ENCODE results near the gene ANKRD1.

The ANKRD1 gene

DNA sequence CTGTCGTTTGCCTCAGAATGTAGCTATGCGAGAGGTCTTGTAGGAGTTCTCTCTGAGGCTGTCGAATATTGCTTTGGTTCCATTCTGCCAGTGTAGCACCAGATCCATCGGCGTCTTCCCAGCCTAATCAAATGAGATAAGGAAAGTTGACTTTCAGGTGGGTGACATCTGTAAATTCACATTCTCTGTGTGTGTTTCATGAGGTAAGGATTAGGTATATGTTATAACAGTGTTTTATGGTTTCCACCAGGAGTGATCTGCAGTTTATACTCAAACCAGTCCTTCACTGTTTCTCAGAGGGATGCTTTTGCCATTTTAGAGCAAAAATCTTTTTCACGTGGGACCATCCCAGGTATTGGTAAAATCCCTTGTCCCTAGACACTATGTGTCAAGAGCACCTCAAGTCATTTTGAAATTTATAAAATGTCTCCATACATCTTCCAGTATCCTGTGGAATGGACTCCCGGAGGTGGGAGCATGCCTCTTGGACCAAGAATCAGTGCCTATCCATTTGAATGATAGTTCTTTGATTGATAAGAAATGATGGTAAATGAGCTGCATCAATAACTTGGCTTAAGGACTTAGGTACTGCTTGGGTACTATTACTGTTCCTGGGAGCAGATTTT lies 7.9 kb downstream of the ANKRD1 start:
- Histone ChIP-seq H3K9ac (ENCODE audit: low read length) (no peak overlapping the region), H3K79me2 (ENCODE audit: low read length) (no peaks in the 10 kb centered on the region), H3K4me1 (ENCODE audit: low read length) (peaks cover 33% of the 10 kb centered on the region), H4K20me1 (ENCODE audit: insufficient read depth, low read length) (no peaks in the 10 kb centered on the region), H3K4me2 (ENCODE audit: low read length) (no peak overlapping the region), H3K27me3 (ENCODE audit: low read depth, low read length) (no peaks in the 10 kb centered on the region), H3K9me3 (ENCODE audit: insufficient read depth, low read length) (no peaks in the 10 kb centered on the region), H2AFZ (ENCODE audit: low read depth, low read length) (no peak overlapping the region), H3K4me3 (ENCODE audit: low read length) (no peak overlapping the region), H3K27ac (ENCODE audit: low read length) (no peak overlapping the region), H3K36me3 (replicated peaks; ENCODE audit: low read depth, low read length) (peaks cover 6% of the 10 kb centered on the region)
- TF ChIP-seq, protein P1, sequence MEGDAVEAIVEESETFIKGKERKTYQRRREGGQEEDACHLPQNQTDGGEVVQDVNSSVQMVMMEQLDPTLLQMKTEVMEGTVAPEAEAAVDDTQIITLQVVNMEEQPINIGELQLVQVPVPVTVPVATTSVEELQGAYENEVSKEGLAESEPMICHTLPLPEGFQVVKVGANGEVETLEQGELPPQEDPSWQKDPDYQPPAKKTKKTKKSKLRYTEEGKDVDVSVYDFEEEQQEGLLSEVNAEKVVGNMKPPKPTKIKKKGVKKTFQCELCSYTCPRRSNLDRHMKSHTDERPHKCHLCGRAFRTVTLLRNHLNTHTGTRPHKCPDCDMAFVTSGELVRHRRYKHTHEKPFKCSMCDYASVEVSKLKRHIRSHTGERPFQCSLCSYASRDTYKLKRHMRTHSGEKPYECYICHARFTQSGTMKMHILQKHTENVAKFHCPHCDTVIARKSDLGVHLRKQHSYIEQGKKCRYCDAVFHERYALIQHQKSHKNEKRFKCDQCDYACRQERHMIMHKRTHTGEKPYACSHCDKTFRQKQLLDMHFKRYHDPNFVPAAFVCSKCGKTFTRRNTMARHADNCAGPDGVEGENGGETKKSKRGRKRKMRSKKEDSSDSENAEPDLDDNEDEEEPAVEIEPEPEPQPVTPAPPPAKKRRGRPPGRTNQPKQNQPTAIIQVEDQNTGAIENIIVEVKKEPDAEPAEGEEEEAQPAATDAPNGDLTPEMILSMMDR (IDR thresholded peaks at IDR 0.05; ENCODE audit: low read depth, low read length), result no peak
- TF ChIP-seq EZH2phosphoT487 (IDR thresholded peaks at IDR 0.05; ENCODE audit: low read depth), result no peak

- Histone ChIP-seq H3K36me3 (replicated peaks; ENCODE audit: low read depth, low read length) (peaks cover 6% of the 10 kb centered on the region), H3K79me2 (ENCODE audit: low read length) (no peaks in the 10 kb centered on the region), H3K4me1 (ENCODE audit: low read length) (peaks cover 33% of the 10 kb centered on the region), H3K9ac (ENCODE audit: low read length) (0 out of 2 replicates have a peak overlapping the region, but pooled peaks have one; percentile 35), H3K4me3 (ENCODE audit: low read length) (no peak overlapping the region), H3K27ac (ENCODE audit: low read length) (no peak overlapping the region), H3K9me3 (ENCODE audit: insufficient read depth, low read length) (no peaks in the 10 kb centered on the region), H3K4me2 (ENCODE audit: low read length) (no peak overlapping the region), H4K20me1 (ENCODE audit: insufficient read depth, low read length) (no peaks in the 10 kb centered on the region), H2AFZ (ENCODE audit: low read depth, low read length) (no peak overlapping the region), H3K27me3 (ENCODE audit: low read depth, low read length) (no peaks in the 10 kb centered on the region)
- TF ChIP-seq, protein P1 (IDR thresholded peaks at IDR 0.05; ENCODE audit: low read depth, low read length), result no peak
- no peak for TF ChIP-seq EZH2phosphoT487 (IDR thresholded peaks at IDR 0.05; ENCODE audit: low read depth)
Measured at GRCh38 chr10:90912174-90912573, 8.7 kb downstream of the ANKRD1 start.

- peaks cover 14% of the 10 kb centered on the region for H3K36me3 ChIP-seq (replicated peaks; ENCODE audit: low read depth, low read length)
- peak overlapping the region; percentile 43; the same call in 1 of the 2 replicates for H3K27ac ChIP-seq (ENCODE audit: low read length)
- no peaks in the 10 kb centered on the region for H3K79me2 ChIP-seq (ENCODE audit: low read length)
- H2AFZ ChIP-seq (ENCODE audit: low read depth, low read length), result peak overlapping the region; percentile 80; the same call in 1 of the 2 replicates
- H3K9ac ChIP-seq (ENCODE audit: low read length), result peak overlapping the region; percentile 35; the same call in 1 of the 2 replicates
- no peak overlapping the region for H3K4me3 ChIP-seq (ENCODE audit: low read length)
- no peaks in the 10 kb centered on the region for H3K27me3 ChIP-seq (ENCODE audit: low read depth, low read length)
- no peaks in the 10 kb centered on the region for H3K9me3 ChIP-seq (ENCODE audit: insufficient read depth, low read length)
- TF ChIP-seq, protein P1 (IDR thresholded peaks at IDR 0.05; ENCODE audit: low read depth, low read length), result peak; percentile 64
- TF ChIP-seq EZH2phosphoT487 (IDR thresholded peaks at IDR 0.05; ENCODE audit: low read depth), result no peak
- peaks cover 37% of the 10 kb centered on the region for H3K4me1 ChIP-seq (ENCODE audit: low read length)
- H4K20me1 ChIP-seq (ENCODE audit: insufficient read depth, low read length), result no peaks in the 10 kb centered on the region
- peak overlapping the region; percentile 42; the same call in 1 of the 2 replicates for H3K4me2 ChIP-seq (ENCODE audit: low read length)
Measured at GRCh38 chr10:90911133-90912051, 9.5 kb downstream of the ANKRD1 start.

DNA sequence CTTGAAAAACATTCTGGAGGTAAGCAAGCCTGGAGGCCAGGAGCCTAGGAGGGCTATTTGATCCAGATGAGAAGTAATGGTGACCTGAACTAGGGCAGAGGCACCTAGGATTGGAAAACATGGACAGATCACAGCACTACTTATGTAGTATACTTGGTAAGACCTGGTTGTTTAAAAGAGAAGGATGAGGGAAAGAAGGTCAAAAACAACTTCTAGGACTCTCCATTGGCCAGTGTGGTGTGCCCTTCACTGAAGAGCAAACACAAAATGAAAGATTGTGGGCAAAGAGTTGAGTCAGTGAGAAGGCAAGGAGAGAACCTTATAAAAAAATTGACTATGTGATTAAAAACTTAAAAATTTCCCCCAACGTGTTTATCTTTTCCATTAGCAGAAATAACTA lies 14.3 kb downstream of the ANKRD1 start:
- no peaks in the 10 kb centered on the region for H3K9me3 ChIP-seq (ENCODE audit: insufficient read depth, low read length)
- no peak overlapping the region for H3K4me3 ChIP-seq (ENCODE audit: low read length)
- H4K20me1 ChIP-seq (ENCODE audit: insufficient read depth, low read length), result no peaks in the 10 kb centered on the region
- TF ChIP-seq EZH2phosphoT487 (IDR thresholded peaks at IDR 0.05; ENCODE audit: low read depth), result no peak
- TF ChIP-seq, protein P1 (IDR thresholded peaks at IDR 0.05; ENCODE audit: low read depth, low read length), result no peak
- H3K79me2 ChIP-seq (ENCODE audit: low read length), result no peaks in the 10 kb centered on the region
- peaks cover 21% of the 10 kb centered on the region for H3K36me3 ChIP-seq (replicated peaks; ENCODE audit: low read depth, low read length)
- H3K9ac ChIP-seq (ENCODE audit: low read length), result no peak overlapping the region
- H2AFZ ChIP-seq (ENCODE audit: low read depth, low read length), result no peak overlapping the region
- H3K27me3 ChIP-seq (ENCODE audit: low read depth, low read length), result no peaks in the 10 kb centered on the region
- H3K4me2 ChIP-seq (ENCODE audit: low read length), result peak overlapping the region; percentile 63
- H3K4me1 ChIP-seq (ENCODE audit: low read length), result peaks cover 19% of the 10 kb centered on the region
- peak overlapping the region; percentile 32; the same call in 1 of the 2 replicates for H3K27ac ChIP-seq (ENCODE audit: low read length)

Measured in OCI-LY3 (cell line).